ENCODE data around the gene TTLL8. TPM values are rescaled to one million over a fixed set of nuclear protein-coding genes. Genes with fewer than 3 reads are reported as not detected.

The TTLL8 gene
- total and polyA plus RNA-seq, 11 donors: not detected

DNA sequence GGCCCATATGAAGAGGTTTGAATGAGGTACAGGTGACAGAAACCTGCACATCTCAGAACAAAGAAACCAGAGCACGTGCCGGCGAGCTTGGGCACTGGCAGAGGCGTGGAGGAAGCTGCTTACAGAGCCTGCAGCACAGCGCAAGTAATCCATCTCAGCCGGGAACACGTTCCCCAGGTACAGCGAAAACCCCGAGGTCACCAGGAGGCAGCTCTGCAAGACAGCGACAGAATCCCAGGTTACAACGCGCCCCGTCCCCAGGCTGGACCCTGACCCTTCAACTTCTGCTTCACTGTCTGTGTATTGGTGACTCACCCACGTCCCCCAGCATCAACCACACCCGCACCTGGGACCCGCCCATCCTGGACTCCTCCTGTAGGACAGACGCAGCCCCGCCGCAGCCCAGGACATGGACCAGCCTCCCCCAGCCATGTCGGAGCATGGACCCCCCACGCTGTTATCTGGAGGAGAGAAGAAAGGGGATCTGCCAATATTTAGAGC, 24.9 kb upstream of the TTLL8 start:
- intact Hi-C loops (cut with DNase I): no loop called here
- ATAC-seq (no peak), DNase-seq (no peak)
- Histone ChIP-seq H3K27me3 (peaks cover 0 to 53% (median 9%) of the 10 kb centered on the region in 9 donors), H3K36me3 (no peaks in the 10 kb centered on the region), H3K4me1 (peaks cover 0 to 6% (median 0%) of the 10 kb centered on the region in 12 donors), H3K9me3 (peaks cover 0 to 9% (median 0%) of the 10 kb centered on the region in 12 donors), H3K4me3 (no peak overlapping the region), H3K27ac (no peak overlapping the region)
- TF ChIP-seq CTCF (IDR thresholded peaks at IDR 0.05): no peak
- TF ChIP-seq POLR2A (IDR thresholded peaks at IDR 0.05): no peak
- WGBS, 4 donors: 85 to 88% (median 86%) methylated on average over 18 to 21 of the region's 21 CpGs

DNA sequence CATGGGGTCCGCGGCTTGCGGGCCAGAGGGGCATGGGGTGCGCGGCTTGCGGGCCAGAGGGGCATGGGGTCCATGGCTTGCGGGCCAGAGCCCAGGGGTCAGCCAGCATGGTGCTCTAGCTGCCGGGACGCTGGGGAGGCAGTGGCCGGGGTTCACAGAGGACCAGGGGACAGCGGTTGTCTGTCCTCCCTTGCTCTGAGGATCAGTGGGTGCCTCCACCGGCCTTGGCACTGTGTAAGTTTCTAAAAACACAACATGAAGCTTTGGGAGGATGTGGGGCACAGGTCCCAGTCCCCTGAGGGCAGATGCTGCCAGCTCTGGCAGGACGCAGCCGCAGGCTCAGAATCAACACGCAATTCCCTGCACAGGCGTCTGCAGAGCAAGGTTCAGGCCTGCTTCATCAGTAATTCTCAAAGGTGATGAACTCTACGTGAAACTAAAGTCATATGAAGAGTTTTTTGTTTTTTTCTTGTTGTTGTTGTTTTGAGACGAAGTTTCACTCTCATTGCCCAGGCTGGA, 24.2 kb upstream of the TTLL8 start:
- Histone ChIP-seq H3K27ac (no peak overlapping the region), H3K9me3 (peaks cover 0 to 9% (median 0%) of the 10 kb centered on the region in 12 donors), H3K36me3 (no peaks in the 10 kb centered on the region), H3K4me1 (peaks cover 0 to 6% (median 0%) of the 10 kb centered on the region in 12 donors), H3K27me3 (peaks cover 0 to 46% (median 9%) of the 10 kb centered on the region in 9 donors), H3K4me3 (no peak overlapping the region)
- WGBS, 4 donors: 84 to 91% (median 88%) methylated on average over 18 of the region's 18 CpGs
- ATAC-seq: no peak
- no peak for DNase-seq
- intact Hi-C loops (cut with DNase I): no loop called here
- TF ChIP-seq CTCF (IDR thresholded peaks at IDR 0.05): no peak

- DNase-seq: no peak
- TF ChIP-seq CTCF (IDR thresholded peaks at IDR 0.05) (no peak), POLR2A (IDR thresholded peaks at IDR 0.05) (no peak)
- WGBS, 4 donors: 86 to 90% (median 88%) methylated on average over 25 to 27 of the region's 27 CpGs
Observed at GRCh38 chr22:50081426-50082196, 23.5 kb upstream of the TTLL8 start.

GRCh38 chr22:50080077-50080465, 22.0 kb upstream of the TTLL8 start:
- 86 to 90% (median 86%) methylated on average over 10 to 13 of the region's 13 CpGs for WGBS, 4 donors
- H3K4me1 ChIP-seq: peaks cover 0 to 6% (median 0%) of the 10 kb centered on the region in 12 donors
- H3K27me3 ChIP-seq: peaks cover 0 to 44% (median 9%) of the 10 kb centered on the region in 9 donors
- H3K4me3 ChIP-seq: no peak overlapping the region
- intact Hi-C loops (cut with DNase I): no loop called here
- no peak for ATAC-seq
- H3K27ac ChIP-seq: no peak overlapping the region
- no peak for DNase-seq
- no peaks in the 10 kb centered on the region for H3K9me3 ChIP-seq
- H3K36me3 ChIP-seq: no peaks in the 10 kb centered on the region
- no peak for TF ChIP-seq CTCF (IDR thresholded peaks at IDR 0.05)
- no peak for TF ChIP-seq POLR2A (IDR thresholded peaks at IDR 0.05)

More at GRCh38 chr22:50081426-50082196, 23.5 kb upstream of the TTLL8 start:
- H3K4me3 ChIP-seq: no peak overlapping the region
- no peaks in the 10 kb centered on the region for H3K36me3 ChIP-seq
- H3K9me3 ChIP-seq: peaks cover 0 to 2% (median 0%) of the 10 kb centered on the region in 12 donors
- no peak for ATAC-seq
- H3K27me3 ChIP-seq: peaks cover 0 to 44% (median 9%) of the 10 kb centered on the region in 9 donors
- intact Hi-C loops (cut with DNase I): no loop called here
- H3K4me1 ChIP-seq: peaks cover 0 to 6% (median 0%) of the 10 kb centered on the region in 12 donors
- no peak overlapping the region for H3K27ac ChIP-seq

Data from heart left ventricle (tissue), 16 donors.